HTR-8/SVneo (cell line): ENCODE measurements around the gene SMARCD1.
"Not testable (repeated sequence)": the region's sequence is repeated elsewhere in the genome, so short reads cannot be mapped to it uniquely, and the experiment has no call there.

Experiments used
- DNase-seq: peaks from one replicate; pipeline ENCODE4 v3.0.0; 2011; ENCODE audit warnings: low spot score, mixed read lengths; ENCODE audit not compliant: insufficient read length
- FAIRE-seq: peaks from 2 replicates; lab custom pipeline; 2011; peaks lifted over from hg19 to GRCh38; lab: Jason Lieb, UNC

The SMARCD1 gene

DNA sequence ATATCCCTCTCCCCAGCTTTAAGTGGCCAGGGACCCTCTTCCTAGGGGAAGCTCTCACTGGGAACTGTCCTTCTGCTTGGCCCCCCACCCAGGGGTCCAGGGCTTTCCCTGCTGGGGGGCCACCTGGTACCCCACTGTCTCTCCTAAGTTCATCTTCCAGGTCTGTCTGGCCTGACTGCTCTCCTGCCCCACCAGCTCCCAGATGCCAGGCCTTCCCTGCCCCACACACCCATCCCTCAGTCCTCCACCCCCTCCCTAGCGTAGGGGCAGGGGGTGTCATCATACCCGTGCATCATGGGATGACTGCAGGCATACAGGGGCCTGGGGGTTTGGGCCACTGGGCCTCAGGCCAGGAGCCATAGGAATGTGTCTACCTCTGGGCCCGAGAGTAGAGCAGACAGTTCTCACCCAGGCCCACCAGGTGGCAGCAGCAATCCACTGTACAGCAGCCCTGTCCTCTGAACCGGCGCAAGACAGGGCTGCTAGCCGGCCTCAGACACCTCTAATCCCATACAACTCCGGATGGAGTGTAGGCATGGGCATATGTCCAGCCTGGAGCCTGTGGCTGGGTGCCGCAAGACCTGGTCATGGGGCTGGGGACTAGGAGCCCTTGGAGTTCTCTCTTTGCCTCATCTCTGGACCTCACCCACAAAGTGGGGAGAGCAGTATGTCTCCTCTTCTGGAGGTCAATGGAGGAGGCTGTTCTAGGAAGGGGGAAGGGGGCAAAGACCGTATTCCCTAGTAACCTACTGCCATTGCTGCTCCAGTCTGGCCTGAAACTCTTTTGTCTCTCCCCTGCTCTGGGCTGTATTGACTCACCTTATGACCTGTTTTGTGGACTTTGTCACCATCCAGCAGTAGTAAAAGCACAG is 10.0 kb upstream of the SMARCD1 start:
- FAIRE-seq (peak; percentile 89), DNase-seq (peak; percentile 88)

DNA sequence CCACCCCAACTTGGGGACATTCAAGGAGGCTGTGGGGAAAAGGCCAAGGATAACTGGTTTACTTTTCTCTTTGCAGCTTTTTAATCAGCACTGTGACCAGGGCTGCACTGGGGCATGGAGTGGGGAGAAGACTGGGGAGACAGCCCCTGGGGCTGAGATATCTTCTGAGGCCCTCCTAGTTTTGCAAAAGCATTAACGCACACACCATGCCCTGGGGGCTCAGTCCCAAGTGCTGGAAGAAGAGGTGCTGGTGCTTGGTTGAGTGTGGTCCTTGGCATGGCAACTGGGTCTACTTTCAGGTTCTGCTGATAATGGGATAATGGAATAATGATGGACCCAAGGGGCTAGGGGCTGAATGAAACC is 9.4 kb upstream of the SMARCD1 start:
- FAIRE-seq (no peak), DNase-seq (no peak)

- FAIRE-seq (no peak), DNase-seq (no peak)
Observed at GRCh38 chr12:50077099-50077498, 8.0 kb upstream of the SMARCD1 start.

DNA sequence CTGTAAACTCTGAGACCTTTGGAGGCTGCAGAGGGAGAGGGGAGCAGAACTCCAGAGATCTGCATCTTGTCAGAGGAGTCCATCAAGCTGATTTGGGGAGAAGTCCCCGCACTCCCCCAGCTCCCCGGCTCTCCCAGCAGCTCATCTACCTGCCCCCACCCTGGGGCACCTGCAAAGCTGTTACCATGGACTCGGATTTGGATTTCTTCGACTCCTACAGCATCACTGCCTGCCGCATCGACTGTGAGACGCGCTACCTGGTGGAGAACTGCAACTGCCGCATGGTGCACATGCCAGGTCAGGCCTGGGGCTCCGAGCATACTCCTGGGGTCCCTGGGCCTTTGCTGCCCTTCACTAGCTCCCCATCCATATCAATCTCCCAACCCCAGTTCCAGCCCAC is 6.9 kb upstream of the SMARCD1 start:
- FAIRE-seq (no peak), DNase-seq (no peak)

- DNase-seq (no peak), FAIRE-seq (no peak)
Observed at GRCh38 chr12:50079771-50080170, 5.4 kb upstream of the SMARCD1 start.

GRCh38 chr12:50081096-50081808 is 3.9 kb upstream of the SMARCD1 start:
- no peak for FAIRE-seq

DNA sequence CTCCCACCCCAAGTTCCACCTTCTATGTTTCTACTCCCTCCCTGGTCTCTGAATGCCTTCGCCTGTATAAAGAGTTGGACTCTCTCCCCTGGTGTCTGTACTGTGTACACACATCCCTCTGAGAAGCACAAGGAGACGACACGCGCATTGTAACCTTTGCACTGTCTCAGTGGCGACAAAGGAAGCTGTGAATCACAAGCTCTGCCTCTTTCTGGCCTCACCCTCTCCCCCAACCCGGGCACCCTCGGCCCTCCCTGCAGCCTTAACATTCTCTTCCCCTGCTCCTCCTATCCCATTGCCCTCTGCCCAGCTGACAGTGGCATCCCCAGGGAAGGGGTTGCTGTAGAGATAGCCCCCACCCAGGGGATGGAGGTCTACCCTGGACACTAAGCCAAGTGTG is 2.5 kb upstream of the SMARCD1 start:
- FAIRE-seq (no peak), DNase-seq (no peak)

More at GRCh38 chr12:50081096-50081808, 3.9 kb upstream of the SMARCD1 start:
- DNase-seq, result no peak

GRCh38 chr12:50083301-50083700 is 1.8 kb upstream of the SMARCD1 start:
- FAIRE-seq, result no peak
- no peak for DNase-seq

GRCh38 chr12:50084409-50084774 is 750 bp upstream of the SMARCD1 start:
- DNase-seq, FAIRE-seq: not testable (repeated sequence)

GRCh38 chr12:50085615-50086072 is 502 bp downstream of the SMARCD1 start:
- DNase-seq (no peak), FAIRE-seq (no peak)

DNA sequence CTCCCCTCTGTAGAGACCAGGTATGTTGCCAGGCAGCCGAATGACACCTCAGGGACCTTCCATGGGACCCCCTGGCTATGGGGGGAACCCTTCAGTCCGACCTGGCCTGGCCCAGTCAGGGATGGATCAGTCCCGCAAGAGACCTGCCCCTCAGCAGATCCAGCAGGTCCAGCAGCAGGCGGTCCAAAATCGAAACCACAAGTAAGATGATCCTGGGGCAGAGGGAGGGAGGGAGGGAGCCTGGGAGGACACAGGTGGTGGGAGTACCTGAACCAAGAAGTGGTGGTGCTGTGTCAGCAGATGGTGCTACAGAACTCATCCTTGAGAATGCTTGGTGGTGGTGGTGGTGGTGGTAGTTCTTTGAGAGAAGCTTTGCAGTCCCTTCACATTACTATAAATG is 1.0 kb downstream of the SMARCD1 start:
- FAIRE-seq, result no peak

DNA sequence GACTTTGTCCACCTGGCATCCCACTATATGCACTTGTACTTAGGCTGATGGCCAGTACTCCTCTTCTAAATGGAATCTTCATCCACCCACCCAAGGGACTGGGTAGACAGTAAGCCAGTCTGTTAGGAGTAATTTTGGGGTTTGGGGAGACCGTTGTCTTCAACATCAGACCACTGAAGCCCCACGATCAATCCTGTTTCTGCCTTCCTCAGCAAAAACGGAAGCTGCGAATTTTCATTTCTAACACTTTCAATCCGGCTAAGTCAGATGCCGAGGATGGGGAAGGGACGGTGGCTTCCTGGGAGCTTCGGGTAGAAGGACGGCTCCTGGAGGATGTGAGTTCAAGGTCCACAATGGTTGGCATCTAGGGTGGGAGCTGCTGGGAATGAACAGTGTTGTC is 2.0 kb downstream of the SMARCD1 start:
- FAIRE-seq (no peak), DNase-seq (no peak)

More for the DNA sequence above, 1.0 kb downstream of the SMARCD1 start:
- DNase-seq, result no peak

DNA sequence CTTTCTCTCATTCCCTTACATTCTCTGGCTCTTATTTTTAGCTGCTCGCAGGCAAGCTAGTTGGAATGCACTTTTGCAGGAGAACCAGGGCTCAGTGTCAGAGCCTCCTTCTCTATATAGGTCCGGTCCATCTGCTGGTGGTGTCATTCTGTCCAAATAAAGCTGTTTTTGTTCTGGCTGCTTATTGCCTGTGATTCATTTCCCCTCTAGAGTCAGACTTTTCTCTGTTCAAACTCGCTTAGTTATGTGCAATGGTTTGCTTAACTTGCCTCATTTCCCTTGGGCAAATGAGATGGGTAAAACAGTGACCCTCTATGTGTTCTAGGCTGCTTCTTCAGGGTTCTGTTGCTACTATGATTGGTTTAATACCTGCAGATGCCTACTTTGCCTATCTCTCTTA is 2.9 kb downstream of the SMARCD1 start:
- DNase-seq (no peak), FAIRE-seq (no peak)

- FAIRE-seq (no peak), DNase-seq (peak; percentile 63)
Observed at GRCh38 chr12:50088577-50089335, 3.6 kb downstream of the SMARCD1 start.

DNA sequence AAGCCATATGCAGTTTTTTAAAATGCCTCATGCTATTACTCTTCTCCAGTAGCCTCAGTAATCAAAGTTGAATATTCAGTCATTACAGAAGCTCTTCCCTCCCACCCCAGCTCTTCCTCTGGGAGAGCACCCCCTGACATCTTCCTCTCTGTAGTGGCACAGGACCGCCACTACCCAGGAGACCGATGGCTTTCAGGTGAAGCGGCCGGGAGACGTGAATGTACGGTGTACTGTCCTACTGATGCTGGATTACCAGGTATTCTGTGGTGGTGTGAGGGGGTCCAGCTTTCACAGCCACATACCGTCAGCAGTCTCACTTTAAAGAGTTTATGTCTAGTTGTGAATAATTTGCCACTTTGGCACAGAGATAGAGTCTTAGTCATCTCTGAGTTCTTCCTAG is 4.6 kb downstream of the SMARCD1 start:
- no peak for FAIRE-seq
- no peak for DNase-seq

DNA sequence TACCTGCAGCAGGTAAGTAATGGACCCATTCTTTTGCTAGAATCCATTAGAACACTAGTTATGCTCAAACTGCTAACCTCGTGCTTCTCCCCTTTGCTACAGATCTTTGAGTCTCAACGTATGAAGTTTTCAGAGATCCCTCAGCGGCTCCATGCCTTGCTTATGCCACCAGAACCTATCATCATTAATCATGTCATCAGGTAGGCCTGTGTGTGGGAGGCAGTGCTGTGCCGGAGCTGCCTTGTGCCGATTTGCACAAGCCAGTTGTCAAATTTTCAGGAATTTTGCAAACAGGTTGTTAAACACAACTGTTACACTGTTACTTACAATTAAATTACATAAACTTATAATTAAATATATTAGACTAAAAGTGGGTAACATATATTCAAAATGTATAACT is 5.2 kb downstream of the SMARCD1 start:
- no peak for FAIRE-seq
- no peak for DNase-seq

DNA sequence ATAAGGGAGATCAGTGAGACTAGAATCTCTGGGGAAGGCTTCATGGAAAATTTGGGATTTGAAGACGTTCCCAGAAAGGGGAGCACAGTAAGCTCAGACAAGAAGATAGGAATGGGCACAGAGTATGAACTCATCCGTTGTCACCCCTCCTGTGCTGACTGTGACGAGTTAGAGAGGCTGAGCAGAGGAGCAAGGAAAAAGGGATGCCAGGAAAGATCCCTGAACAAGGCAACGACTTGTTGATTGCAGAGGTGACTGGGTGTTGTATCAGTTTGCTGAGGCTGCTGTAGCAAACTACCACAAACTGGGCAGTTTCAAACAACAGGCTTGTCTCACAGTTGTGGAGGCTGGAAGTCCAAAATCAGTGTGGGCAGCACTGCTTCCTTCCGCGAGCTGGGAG is 12.8 kb downstream of the SMARCD1 start:
- DNase-seq (no peak), FAIRE-seq (no peak)

GRCh38 chr12:50099302-50100008 is 14.3 kb downstream of the SMARCD1 start:
- FAIRE-seq (no peak), DNase-seq (no peak)

GRCh38 chr12:50100561-50100960 is 15.4 kb downstream of the SMARCD1 start:
- DNase-seq, result no peak
- FAIRE-seq, result no peak

DNA sequence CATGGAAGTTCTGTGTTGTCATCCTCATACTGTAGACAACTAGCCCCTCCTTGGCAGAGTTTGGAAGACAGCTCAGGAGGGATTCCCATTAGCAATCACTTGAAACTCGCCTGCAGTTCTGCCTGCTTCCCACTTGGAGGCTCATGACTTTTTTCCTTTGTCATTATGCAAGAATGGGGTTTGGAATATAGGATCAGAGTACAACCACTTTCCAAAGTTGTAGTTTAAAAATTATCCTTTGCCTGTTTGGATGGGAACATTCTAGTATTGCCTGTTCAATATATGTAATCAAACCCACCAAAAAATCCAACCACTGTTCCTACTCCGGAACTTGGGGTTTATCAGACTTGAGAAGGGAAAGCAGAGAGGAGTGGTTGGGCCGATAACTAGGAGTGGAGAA is 16.5 kb downstream of the SMARCD1 start:
- DNase-seq (peak; percentile 48), FAIRE-seq (no peak)
